22Rv1 (cell line): Measurements from ENCODE around the gene CDH8.

ENCODE experiments used
- H3K27ac ChIP-seq: fragments of 450-650 bp; 2 replicates; pipeline ENCODE4 v1.5.1; 2017
- ZFX ChIP-seq: fragments of 450-650 bp; IDR thresholded peaks from 2 replicates; pipeline ENCODE4 v1.6.1; 2017; ENCODE audit warnings: antibody characterized with exemption, borderline replicate concordance
- TF ChIP-seq, protein P1 (sequence below): fragments of 450-650 bp; IDR thresholded peaks from 2 replicates; pipeline ENCODE4 v1.5.1; 2017; ENCODE audit warnings: mild to moderate bottlenecking

The CDH8 gene, protein sequence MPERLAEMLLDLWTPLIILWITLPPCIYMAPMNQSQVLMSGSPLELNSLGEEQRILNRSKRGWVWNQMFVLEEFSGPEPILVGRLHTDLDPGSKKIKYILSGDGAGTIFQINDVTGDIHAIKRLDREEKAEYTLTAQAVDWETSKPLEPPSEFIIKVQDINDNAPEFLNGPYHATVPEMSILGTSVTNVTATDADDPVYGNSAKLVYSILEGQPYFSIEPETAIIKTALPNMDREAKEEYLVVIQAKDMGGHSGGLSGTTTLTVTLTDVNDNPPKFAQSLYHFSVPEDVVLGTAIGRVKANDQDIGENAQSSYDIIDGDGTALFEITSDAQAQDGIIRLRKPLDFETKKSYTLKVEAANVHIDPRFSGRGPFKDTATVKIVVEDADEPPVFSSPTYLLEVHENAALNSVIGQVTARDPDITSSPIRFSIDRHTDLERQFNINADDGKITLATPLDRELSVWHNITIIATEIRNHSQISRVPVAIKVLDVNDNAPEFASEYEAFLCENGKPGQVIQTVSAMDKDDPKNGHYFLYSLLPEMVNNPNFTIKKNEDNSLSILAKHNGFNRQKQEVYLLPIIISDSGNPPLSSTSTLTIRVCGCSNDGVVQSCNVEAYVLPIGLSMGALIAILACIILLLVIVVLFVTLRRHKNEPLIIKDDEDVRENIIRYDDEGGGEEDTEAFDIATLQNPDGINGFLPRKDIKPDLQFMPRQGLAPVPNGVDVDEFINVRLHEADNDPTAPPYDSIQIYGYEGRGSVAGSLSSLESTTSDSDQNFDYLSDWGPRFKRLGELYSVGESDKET

DNA sequence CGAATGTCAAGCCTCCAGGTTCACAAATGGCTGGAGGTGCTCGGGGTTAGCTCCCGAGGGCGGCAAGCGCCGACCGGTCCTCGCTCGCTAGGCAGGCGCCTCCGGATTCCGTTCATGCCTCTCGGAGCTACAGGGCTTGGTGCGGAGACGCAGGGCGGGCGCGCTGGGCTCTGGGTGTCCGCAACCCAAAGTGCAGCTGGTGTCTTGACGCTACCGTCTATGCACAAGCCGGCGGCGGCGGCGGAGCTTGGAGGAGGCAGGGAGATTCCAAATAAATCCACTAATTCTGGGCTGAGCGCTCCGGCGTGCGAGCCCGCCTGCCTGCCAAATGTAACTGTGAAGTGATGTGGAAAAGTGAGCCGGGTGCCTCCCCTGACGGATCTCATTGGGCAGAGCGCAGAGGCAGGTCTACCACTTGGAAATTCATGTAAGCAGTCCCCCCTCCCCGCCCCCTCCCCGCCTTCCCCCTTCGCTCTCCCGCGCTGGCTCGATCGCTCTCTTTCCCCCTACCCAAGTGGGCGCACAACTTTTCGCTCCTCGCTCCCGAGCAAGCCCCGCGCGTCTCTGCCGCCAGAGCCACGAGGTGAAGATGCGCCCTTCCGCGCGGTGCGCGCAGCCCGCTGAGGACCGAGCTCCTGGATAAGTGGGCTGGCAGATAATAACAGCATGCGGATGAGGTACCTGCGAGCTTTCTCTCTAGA is at the start of gene CDH8:
Gene CDH8, minus strand, starts transcription at position 338 of the 701 bp plus-strand sequence. CDS start 15,035 bp downstream, outside the sequence.
- no peak within 1 kb of the TSS for H3K27ac ChIP-seq
- TF ChIP-seq, protein P1, sequence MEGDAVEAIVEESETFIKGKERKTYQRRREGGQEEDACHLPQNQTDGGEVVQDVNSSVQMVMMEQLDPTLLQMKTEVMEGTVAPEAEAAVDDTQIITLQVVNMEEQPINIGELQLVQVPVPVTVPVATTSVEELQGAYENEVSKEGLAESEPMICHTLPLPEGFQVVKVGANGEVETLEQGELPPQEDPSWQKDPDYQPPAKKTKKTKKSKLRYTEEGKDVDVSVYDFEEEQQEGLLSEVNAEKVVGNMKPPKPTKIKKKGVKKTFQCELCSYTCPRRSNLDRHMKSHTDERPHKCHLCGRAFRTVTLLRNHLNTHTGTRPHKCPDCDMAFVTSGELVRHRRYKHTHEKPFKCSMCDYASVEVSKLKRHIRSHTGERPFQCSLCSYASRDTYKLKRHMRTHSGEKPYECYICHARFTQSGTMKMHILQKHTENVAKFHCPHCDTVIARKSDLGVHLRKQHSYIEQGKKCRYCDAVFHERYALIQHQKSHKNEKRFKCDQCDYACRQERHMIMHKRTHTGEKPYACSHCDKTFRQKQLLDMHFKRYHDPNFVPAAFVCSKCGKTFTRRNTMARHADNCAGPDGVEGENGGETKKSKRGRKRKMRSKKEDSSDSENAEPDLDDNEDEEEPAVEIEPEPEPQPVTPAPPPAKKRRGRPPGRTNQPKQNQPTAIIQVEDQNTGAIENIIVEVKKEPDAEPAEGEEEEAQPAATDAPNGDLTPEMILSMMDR, result no peak

DNA sequence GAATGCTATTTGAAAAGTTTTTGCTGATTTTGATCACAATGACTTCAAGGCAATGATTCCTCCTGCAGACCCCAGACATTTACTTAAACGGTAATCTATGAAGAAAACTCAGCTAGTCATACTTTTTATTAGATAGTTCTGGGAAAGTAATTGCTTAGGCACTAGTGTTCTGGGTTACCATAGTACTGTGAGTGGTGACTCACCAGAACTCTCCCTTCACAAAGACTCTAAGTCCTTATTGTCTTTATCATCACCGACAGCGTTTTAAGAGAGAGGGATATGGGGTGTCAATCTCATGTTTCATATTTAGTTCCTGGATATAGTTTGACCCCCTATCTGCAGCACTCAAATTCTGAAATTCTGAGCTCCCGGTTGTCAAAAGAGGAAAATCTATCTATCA is 43.0 kb upstream of the CDH8 start:
- TF ChIP-seq, protein P1, result no peak
- TF ChIP-seq ZFX, result no peak
- H3K27ac ChIP-seq, result no peak overlapping the region

DNA sequence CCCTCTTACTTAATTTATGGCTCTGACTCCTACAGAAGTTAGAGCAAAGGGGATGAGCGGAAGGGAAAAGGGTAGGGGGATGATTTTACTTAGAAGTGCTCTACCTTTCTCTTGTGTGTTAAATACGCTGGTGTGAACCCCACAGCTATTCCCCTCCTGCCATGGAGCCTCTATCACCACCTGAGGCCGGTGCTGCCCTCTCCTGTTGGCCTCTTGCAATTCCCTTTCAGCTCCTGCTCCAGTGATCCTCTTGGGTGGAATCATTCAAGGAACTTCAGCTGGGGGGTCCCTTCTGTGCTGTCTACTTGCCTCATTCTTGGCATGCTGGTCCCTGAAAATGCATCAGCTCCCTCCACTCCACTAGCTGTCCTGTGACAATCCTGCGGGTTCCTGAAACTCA is 41.8 kb upstream of the CDH8 start:
- no peak overlapping the region for H3K27ac ChIP-seq
- TF ChIP-seq, protein P1, result peak; percentile 58
- no peak for TF ChIP-seq ZFX

DNA sequence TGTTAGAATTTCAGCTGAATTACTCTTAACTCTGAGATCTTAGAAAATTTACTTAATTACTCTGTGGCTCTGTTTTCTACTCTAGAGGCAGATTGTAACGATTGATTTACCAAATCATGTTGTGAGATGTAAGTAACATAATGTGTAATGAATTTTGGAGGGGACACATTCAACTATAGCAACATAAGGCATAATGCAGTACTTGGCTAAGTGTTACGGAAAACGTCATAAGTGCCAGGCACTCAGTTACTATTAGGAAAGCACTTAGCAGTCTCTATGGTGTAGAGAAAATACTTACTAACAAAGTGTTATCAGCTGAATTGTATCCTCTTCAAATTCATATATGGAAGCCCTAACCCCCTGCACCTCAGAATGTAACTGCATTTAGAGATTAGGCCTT is 40.6 kb upstream of the CDH8 start:
- TF ChIP-seq ZFX, result no peak
- TF ChIP-seq, protein P1, result no peak

DNA sequence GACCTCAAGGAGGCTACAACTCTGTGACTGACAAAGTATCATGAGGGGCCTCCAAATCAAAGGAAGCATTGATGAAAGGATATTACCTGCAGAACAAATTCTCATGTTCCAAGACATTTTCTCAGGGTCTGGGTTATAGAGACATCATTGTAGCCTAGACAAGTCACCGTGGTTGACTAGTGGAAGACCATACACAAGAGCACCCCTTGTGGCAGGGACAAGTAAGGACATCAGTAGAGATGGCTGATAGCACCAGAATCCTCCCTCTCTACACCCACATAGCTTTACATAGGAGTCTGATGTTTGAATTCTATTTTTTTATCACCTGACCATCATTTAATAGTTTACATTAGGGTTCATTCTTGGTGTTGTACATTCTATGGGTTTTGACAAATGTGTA is 32.5 kb upstream of the CDH8 start:
- TF ChIP-seq ZFX, result no peak
- TF ChIP-seq, protein P1, result peak; percentile 69

More for the DNA sequence above, 40.6 kb upstream of the CDH8 start:
- H3K27ac ChIP-seq, result no peak overlapping the region

DNA sequence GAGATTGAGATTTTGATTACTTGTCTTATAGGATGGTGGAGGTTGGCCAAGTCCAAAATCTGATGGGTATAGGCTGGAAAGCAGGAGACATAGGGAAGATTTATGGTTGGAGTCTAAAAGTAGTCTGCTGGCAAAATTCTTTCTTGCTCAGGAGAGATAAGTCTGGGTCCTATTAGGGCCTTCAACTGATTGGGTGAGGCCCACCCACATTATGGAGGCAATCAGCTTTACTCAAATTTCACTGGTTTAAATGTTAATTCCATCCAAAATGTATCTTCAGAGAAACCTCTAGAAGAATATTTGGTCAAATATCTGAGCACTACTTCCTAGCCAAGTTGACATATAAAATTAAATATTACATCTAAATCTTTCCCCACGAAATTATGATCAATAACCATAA is 31.7 kb upstream of the CDH8 start:
- H3K27ac ChIP-seq, result no peak overlapping the region
- TF ChIP-seq ZFX, result no peak
- TF ChIP-seq, protein P1, result no peak

More for the DNA sequence above, 32.5 kb upstream of the CDH8 start:
- H3K27ac ChIP-seq, result no peak overlapping the region
